ENCODE results near the gene CRADD. TPM values are rescaled to one million over a fixed set of nuclear protein-coding genes. Genes with fewer than 3 reads are reported as not detected.
"Not testable (repeated sequence)": the region's sequence is repeated elsewhere in the genome, so short reads cannot be mapped to it uniquely, and the experiment has no call there.

CRADD gene
- total RNA-seq (2014; rRNA removed; shearing (Covaris generic)), result 26.7 and 27.1 TPM in 2 replicates

- peak; percentile 94 for DNase-seq (ENCODE audit: low read depth)
Observed at GRCh38 chr12:93677195-93678064, at the start of gene CRADD. Gene CRADD (plus strand): TSS chr12:93677375.

DNA sequence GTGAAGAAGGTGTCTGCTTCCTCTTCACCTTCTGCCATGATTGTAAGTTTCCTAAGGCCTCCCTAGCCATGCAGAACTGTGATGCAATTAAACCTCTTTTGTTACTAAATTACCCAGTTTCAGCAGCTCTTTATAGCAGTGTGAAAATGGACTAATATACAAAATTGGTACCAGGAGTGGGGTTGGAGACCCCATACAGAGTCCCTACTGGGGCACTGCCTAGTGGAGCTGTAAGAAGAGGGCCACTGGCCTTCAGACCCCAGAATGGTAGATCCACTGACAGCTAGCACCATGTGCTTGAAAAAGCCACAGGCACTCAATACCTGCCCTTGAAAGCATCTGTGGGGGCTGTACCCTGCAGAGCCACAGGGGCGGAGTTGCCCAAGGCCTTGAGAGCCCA is 44.8 kb upstream of the CRADD start:
- DNase-seq (ENCODE audit: low read depth), result no peak

DNA sequence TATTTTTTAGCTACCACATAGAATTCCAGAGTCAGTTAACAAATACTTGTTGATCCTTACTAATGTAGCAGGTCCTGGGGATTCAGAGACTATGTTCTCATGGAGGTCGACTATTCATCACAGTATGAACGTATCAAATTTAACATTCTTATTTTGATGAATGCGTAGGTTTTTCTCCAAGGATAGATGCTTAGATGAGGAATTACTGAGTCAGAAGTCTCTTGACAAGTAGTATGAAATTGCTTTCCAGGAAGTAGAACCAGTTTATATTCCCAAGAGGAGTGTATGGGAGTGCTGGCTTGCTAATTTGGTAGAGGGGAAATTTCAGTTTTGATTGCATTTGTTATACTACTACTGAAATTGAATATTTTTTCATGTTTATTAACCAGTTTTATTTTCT is 42.8 kb upstream of the CRADD start:
- no peak for DNase-seq (ENCODE audit: low read depth)

- no peak for DNase-seq (ENCODE audit: low read depth)
Observed at GRCh38 chr12:93636708-93637107, 40.5 kb upstream of the CRADD start.

GRCh38 chr12:93638095-93638494 is 39.1 kb upstream of the CRADD start:
- no peak for DNase-seq (ENCODE audit: low read depth)

DNA sequence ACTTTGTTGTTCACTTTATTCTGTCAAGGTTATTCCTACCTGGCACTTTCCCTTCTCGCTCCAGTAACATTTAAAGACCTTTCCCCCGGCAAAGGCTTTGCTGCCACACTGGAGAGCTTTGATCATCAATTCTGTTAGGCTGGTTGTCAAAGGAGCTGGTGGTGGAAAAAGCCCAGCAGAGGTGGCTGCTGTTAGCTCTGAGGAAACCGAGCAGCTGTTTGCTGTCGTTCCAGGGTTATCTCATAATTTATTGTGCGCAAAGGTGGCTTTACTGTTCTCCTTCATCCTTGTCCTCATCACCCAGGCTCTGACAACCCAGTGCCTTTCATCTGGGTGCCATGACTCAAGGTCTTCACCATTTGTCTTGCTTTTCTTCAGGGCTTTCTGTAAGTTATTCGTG is 38.2 kb upstream of the CRADD start:
- no peak for DNase-seq (ENCODE audit: low read depth)

- no peak for DNase-seq (ENCODE audit: low read depth)
Observed at GRCh38 chr12:93639406-93639805, 37.8 kb upstream of the CRADD start.

- not testable (repeated sequence) for DNase-seq (ENCODE audit: low read depth)
Observed at GRCh38 chr12:93641380-93641779, 35.8 kb upstream of the CRADD start.

DNA sequence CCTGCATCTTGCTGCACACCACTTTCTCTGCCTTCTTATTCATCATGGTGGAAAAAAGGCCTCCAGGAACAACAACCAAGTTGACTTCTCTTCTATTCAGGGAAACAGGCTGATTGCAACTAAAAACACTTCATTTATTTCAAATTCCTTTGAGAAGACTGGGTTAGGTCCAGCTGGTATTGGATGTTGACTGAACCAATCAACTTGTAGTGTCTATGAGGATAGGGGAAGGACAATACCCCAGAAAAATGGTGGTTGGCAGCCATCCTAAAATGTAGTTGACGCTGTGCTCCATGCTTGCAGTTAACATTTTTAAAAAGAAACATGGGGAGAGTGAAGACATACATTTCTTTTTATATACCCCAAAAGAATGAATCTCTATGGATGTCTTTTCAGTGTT is 34.4 kb upstream of the CRADD start:
- no peak for DNase-seq (ENCODE audit: low read depth)

- peak; percentile 44 for DNase-seq (ENCODE audit: low read depth)
Observed at GRCh38 chr12:93645702-93646101, 31.5 kb upstream of the CRADD start.

DNA sequence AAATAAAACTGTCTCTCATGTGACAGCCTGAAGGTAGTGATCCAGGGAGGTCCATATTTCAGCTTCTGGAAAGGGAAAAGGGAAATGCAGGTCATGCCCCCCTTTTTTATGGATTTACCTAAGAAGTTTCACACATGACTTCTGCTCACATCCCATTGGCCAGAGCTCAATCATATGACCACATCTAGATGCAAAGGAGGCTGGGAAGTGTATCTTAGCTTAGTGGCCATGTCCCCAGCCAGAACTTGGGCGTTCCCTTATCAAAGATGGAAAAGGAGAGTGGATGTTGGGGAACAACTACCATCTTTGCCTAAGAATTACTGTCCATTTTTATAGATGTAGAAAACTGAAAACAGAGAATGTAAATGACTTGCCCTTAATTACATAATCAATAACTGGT is 26.5 kb upstream of the CRADD start:
- DNase-seq (ENCODE audit: low read depth), result no peak

GRCh38 chr12:93653079-93653478 is 24.1 kb upstream of the CRADD start:
- DNase-seq (ENCODE audit: low read depth), result no peak

DNA sequence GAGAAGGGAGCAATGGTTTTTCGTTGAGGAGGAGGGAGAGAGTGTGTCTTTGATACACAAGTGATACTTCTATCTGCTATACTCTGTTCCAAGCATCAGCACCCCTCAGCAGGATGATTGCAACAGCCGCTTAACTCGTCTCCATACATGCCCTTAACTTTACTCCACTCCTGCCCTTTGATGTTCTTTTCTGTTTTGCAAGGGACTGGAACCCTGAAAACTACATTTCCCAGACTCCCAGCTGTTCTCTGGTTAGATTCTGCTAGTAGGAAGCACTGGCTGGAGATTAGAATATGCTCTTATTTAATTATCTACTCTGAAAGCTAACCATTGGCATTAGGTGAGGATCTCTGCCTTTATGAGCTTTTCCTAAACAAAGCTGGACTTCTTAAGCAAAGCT is 23.5 kb upstream of the CRADD start:
- no peak for DNase-seq (ENCODE audit: low read depth)

- no peak for DNase-seq (ENCODE audit: low read depth)
Observed at GRCh38 chr12:93654421-93654820, 22.8 kb upstream of the CRADD start.

DNA sequence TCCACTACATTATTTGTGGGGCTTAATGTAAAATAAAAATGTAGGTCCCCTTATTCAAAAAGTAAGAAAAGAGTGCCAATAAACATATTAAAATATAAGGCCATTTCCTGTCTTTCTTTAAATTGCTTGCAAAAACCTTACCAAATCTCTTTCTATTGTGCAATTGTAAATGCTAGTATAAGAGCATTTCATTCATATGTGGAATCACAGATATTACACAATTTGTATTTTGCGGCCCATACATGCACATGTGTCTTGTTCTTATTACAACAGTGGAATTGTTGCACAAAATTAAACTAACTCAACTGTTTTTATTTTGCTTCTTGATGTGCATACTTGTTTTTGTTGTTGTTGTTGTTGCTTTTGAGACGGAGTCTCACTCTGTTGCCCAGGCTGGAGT is 20.1 kb upstream of the CRADD start:
- DNase-seq (ENCODE audit: low read depth), result no peak

- DNase-seq (ENCODE audit: low read depth), result no peak
Observed at GRCh38 chr12:93661021-93661420, 16.2 kb upstream of the CRADD start.

- no peak for DNase-seq (ENCODE audit: low read depth)
Observed at GRCh38 chr12:93663006-93663728, 14.0 kb upstream of the CRADD start.

- no peak for DNase-seq (ENCODE audit: low read depth)
Observed at GRCh38 chr12:93663729-93664084, 13.5 kb upstream of the CRADD start.

GRCh38 chr12:93664573-93665138 is 12.5 kb upstream of the CRADD start:
- DNase-seq (ENCODE audit: low read depth), result peak; percentile 10

GRCh38 chr12:93667672-93668071 is 9.5 kb upstream of the CRADD start:
- DNase-seq (ENCODE audit: low read depth), result no peak

- DNase-seq (ENCODE audit: low read depth), result no peak
Observed at GRCh38 chr12:93668919-93669418, 8.2 kb upstream of the CRADD start.

DNA sequence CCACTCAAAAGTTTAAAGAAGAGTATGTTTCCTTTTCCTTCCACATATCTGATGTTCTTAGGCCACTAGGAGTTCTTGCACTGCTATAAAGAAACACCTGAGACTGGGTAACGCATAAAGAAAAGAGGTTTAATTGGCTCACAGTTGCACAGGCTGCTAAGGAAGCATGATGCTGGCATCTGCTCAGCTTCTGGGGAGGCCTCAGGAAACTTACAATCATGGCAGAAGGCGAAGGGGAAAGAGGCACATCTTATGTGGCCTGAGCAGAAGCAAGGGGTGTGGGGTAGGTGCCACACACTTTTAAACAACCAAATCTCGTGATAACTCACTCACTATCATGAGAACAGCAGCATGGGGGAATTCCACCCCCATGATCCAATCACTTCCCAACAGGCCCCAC is 7.7 kb upstream of the CRADD start:
- DNase-seq (ENCODE audit: low read depth), result no peak

DNA sequence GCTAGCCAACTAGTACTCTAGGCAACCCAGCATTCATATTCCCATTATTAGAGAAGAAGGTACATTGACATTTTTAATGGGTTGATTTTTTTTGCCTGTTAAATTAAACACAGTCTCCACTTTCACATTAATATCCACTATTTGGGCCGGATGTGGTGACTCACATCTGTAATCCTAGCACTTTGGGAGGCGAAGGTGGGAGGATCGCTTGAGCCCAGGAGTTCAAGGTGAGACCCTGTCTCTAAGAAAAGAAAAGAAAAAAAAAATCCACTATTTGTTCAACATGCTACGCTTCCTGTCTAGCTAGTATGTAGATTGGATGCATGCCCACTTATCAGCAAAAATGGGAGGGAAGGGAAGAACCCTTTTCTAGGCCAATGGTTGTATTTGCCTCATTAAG is 7.1 kb upstream of the CRADD start:
- DNase-seq (ENCODE audit: low read depth), result no peak

Data from RPMI7951 (cell line).